Mesodermal cell (in vitro differentiated cells): ENCODE results near the gene SLC35A1.

Experiments used
- H3K27ac ChIP-seq: 2 replicates; pipeline ENCODE4 v1.7.0; 2013; ENCODE audit warnings: mild to moderate bottlenecking, low read depth, low read length, moderate library complexity; ENCODE audit not compliant: severe bottlenecking
- H3K36me3 ChIP-seq: 2 replicates; pipeline ENCODE4 v1.7.1; 2013; ENCODE audit warnings: mild to moderate bottlenecking, low read length, moderate library complexity; ENCODE audit not compliant: control insufficient read depth, insufficient read depth
- H3K4me1 ChIP-seq: one replicate; pipeline ENCODE4 v1.7.1; 2013; ENCODE audit warnings: mild to moderate bottlenecking, low read length; ENCODE audit not compliant: insufficient read depth, control insufficient read depth, poor library complexity, severe bottlenecking
- H3K4me3 ChIP-seq: 2 replicates; pipeline ENCODE4 v1.7.0; 2013; ENCODE audit warnings: low read length, control low read depth, mild to moderate bottlenecking; ENCODE audit not compliant: insufficient read depth, poor library complexity, severe bottlenecking; ENCODE audit errors: extremely low read depth
- H3K9me3 ChIP-seq: 2 replicates; pipeline ENCODE4 v1.7.1; 2013; ENCODE audit warnings: mild to moderate bottlenecking, low read length, moderate library complexity; ENCODE audit not compliant: control insufficient read depth
- WGBS, 2 experiments: methylation state at CpG; one replicate each; pipeline ENCODE4 v1.1.5; 2013; ENCODE audit warnings: missing lambda C conversion rate in 2 of 2; ENCODE audit not compliant: insufficient coverage in 2 of 2; 5-methylcytosine and 5-hydroxymethylcytosine counted together

SLC35A1 gene

DNA sequence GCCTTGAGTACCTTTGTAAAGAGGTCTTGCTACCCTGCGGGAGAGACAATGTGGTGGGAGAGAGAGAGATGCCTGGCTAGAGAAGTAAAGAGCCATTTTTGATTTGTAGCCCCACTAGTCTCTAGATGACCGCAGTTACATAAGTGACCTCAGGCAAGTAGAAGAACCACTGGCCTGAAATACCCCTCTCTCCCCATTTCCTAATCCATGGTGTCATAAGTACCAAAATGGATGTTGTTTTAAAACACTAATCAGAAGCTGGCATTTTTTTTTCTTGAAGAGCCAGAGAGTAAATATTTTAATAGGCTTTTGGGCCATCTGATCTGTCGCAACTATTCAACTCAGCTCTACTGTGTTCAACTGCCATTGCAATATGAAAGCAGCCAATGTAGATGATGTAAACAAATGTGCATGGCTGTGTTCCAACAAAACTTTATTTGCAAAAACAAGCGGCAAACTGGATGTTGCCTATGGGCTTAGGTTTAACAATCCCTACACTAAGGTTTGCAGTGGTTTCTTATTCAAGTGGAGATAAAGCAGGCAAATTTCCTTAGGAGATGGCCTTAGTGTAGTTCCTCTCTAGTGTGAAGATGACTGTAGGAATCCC lies 80.5 kb downstream of the SLC35A1 start:
- no peaks in the 10 kb centered on the region for H3K9me3 ChIP-seq
- H3K4me1 ChIP-seq: no peaks in the 10 kb centered on the region
- WGBS, 2 experiments: 83 to 100% methylated on average over 1 to 2 of the region's 4 CpGs
- H3K27ac ChIP-seq: no peak overlapping the region
- H3K36me3 ChIP-seq: peaks cover 71% of the 10 kb centered on the region
- no peak overlapping the region for H3K4me3 ChIP-seq

DNA sequence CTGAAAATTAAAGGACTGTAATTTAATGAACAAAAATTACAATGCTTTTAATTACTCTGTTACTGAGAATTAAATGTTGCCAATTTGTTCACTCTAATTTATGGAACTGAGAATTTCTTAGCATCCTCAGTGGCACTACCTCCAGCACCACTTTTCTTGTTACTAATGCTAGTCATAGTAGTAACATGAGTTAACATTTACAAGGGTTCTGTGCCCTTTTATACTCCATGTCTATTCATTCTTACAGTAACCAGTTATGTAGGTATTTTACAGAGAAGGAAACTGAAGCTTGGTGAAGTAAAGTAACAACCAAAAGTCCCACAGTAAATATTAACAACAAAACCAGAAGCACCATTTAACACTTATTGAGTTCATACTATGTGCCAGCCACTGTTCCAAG lies 82.7 kb downstream of the SLC35A1 start:
- Histone ChIP-seq H3K4me3 (no peak overlapping the region), H3K27ac (no peak overlapping the region), H3K9me3 (no peaks in the 10 kb centered on the region), H3K4me1 (no peaks in the 10 kb centered on the region), H3K36me3 (peaks cover 70% of the 10 kb centered on the region)

DNA sequence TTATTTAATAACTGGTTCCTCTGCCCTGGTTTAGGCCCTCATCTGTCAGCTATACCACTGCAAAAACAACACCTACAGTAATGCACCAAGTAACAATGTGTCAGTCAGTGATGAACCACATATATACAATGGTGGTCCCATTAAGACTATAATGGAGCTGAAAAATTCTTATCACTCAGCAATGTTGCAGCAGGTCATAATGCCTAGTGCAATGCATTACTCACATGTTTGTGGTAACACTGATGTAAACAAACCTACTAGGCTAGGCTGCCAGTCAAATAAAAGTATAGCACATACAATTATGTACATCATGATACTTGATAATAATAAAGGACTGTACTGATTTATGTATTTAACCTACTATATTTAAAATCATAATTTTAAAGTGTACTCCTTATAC lies 85.7 kb downstream of the SLC35A1 start:
- Histone ChIP-seq H3K4me1 (no peaks in the 10 kb centered on the region), H3K36me3 (peaks cover 77% of the 10 kb centered on the region), H3K27ac (no peak overlapping the region), H3K4me3 (no peak overlapping the region), H3K9me3 (no peaks in the 10 kb centered on the region)

DNA sequence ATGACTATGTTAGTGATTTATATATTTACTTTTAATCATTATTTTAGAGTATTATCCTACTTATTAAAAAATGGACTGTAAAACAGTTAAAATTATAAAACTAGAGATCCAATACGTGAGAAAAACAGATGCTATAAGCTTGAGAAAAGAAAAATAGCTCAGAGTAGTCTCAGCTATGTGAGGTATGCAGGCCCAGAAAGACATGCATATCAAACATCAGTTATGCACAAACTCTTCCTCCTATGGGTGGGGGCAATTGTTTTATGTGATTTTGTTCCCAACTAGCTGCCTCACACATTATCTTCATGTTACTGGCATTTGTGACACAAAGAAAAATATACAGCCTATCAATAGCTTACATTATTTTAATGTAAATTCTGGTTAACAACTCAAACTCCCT lies 88.2 kb downstream of the SLC35A1 start:
- no CpG with 5 or more reads among the region's 1 CpG for WGBS, 2 experiments
- Histone ChIP-seq H3K4me3 (no peak overlapping the region), H3K36me3 (peaks cover 72% of the 10 kb centered on the region), H3K4me1 (no peaks in the 10 kb centered on the region), H3K27ac (no peak overlapping the region), H3K9me3 (no peaks in the 10 kb centered on the region)
